ENCODE measurements around the gene HRAS.

The HRAS gene

GRCh38 chr11:488992-489391 is 46.4 kb downstream of the HRAS start:
- no peak for TF ChIP-seq CTCF (IDR thresholded peaks at IDR 0.05; ENCODE audit: control insufficient read depth, extremely low read depth, insufficient read depth)
- no peak for DNase-seq (ENCODE audit: low read depth)
- H3K4me3 ChIP-seq (ENCODE audit: low read depth, low read length), result no peak overlapping the region

- H3K4me3 ChIP-seq (ENCODE audit: low read depth, low read length), result no peak overlapping the region
- no peak for TF ChIP-seq CTCF (IDR thresholded peaks at IDR 0.05; ENCODE audit: control insufficient read depth, extremely low read depth, insufficient read depth)
- no peak for DNase-seq (ENCODE audit: low read depth)
Measured at GRCh38 chr11:488579-488978, 46.8 kb downstream of the HRAS start.

- no peak for TF ChIP-seq CTCF (IDR thresholded peaks at IDR 0.05; ENCODE audit: control insufficient read depth, extremely low read depth, insufficient read depth)
- H3K4me3 ChIP-seq (ENCODE audit: low read depth, low read length), result no peak overlapping the region
- DNase-seq (ENCODE audit: low read depth), result no peak
Measured at GRCh38 chr11:488062-488461, 47.3 kb downstream of the HRAS start.

GRCh38 chr11:487571-488021 is 47.8 kb downstream of the HRAS start:
- TF ChIP-seq CTCF (IDR thresholded peaks at IDR 0.05; ENCODE audit: control insufficient read depth, extremely low read depth, insufficient read depth), result no peak
- no peak overlapping the region for H3K4me3 ChIP-seq (ENCODE audit: low read depth, low read length)
- no peak for DNase-seq (ENCODE audit: low read depth)

GRCh38 chr11:486189-486588 is 49.2 kb downstream of the HRAS start:
- H3K4me3 ChIP-seq (ENCODE audit: low read depth, low read length), result no peak overlapping the region
- no peak for DNase-seq (ENCODE audit: low read depth)
- no peak for TF ChIP-seq CTCF (IDR thresholded peaks at IDR 0.05; ENCODE audit: control insufficient read depth, extremely low read depth, insufficient read depth)

- no peak overlapping the region for H3K4me3 ChIP-seq (ENCODE audit: low read depth, low read length)
- no peak for TF ChIP-seq CTCF (IDR thresholded peaks at IDR 0.05; ENCODE audit: control insufficient read depth, extremely low read depth, insufficient read depth)
- DNase-seq (ENCODE audit: low read depth), result no peak
Measured at GRCh38 chr11:484616-485015, 50.8 kb downstream of the HRAS start.
